ENCODE data around the gene PLXDC2. TPM values are rescaled to one million over a fixed set of nuclear protein-coding genes. Genes with fewer than 3 reads are reported as not detected.

PLXDC2 gene
- polyA plus RNA-seq, 1 experiment: 0.47 TPM

DNA sequence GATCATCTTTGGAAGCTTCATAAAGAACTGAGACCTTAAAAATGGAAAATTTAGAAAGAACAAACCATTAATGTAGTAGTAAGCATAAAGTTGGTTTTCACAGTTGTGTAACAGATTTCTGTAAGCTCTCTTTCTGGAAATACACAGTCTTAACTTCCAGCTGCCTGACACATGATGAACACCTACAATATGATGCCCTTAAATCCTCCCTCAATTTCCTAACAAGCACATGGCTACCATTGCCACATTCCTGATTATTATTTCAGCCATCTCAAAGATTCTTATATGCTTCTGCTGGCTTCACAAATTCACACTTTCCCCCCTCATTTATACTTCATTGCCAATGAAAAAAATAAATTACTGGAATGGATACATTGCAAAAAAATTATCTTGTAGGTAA lies 49.4 kb downstream of the PLXDC2 start:
- CTCF ChIA-PET: no interaction called here
- POLR2A ChIA-PET: no interaction called here
- TF ChIP-seq, protein P1, sequence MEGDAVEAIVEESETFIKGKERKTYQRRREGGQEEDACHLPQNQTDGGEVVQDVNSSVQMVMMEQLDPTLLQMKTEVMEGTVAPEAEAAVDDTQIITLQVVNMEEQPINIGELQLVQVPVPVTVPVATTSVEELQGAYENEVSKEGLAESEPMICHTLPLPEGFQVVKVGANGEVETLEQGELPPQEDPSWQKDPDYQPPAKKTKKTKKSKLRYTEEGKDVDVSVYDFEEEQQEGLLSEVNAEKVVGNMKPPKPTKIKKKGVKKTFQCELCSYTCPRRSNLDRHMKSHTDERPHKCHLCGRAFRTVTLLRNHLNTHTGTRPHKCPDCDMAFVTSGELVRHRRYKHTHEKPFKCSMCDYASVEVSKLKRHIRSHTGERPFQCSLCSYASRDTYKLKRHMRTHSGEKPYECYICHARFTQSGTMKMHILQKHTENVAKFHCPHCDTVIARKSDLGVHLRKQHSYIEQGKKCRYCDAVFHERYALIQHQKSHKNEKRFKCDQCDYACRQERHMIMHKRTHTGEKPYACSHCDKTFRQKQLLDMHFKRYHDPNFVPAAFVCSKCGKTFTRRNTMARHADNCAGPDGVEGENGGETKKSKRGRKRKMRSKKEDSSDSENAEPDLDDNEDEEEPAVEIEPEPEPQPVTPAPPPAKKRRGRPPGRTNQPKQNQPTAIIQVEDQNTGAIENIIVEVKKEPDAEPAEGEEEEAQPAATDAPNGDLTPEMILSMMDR (IDR thresholded peaks at IDR 0.05; ENCODE audit: insufficient read depth, low read depth, low read length): no peak
- Histone ChIP-seq H3K36me3 (ENCODE audit: control insufficient read depth, insufficient read depth, low read length) (no peaks in the 10 kb centered on the region), H3K27me3 (ENCODE audit: control insufficient read depth, insufficient read depth, low read length) (no peaks in the 10 kb centered on the region), H3K4me3 (ENCODE audit: low read depth, low read length) (no peak overlapping the region)
- no peak for DNase-seq (ENCODE audit: low read depth)

DNA sequence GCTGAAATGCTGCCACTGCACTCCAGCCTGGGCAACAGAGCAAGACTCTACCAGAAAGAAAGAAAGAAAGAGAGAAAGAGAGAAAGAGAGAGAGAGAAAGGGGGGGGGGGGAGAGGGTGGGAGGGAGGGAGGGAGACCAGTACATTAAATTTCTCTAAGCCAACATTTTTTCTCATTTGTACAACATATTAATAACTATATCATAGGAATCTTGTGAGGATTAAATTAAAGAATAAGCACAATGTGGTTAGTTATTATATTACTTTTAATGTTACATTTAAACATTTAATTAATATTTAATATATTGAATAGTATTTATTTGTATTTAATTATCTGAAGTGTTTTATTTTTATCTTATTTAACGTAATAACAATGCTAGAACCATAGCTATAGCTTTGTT lies 53.1 kb downstream of the PLXDC2 start:
- TF ChIP-seq, protein P1 (IDR thresholded peaks at IDR 0.05; ENCODE audit: insufficient read depth, low read depth, low read length): no peak
- DNase-seq (ENCODE audit: low read depth): no peak
- Histone ChIP-seq H3K27me3 (ENCODE audit: control insufficient read depth, insufficient read depth, low read length) (no peaks in the 10 kb centered on the region), H3K4me3 (ENCODE audit: low read depth, low read length) (no peak overlapping the region), H3K36me3 (ENCODE audit: control insufficient read depth, insufficient read depth, low read length) (no peaks in the 10 kb centered on the region)
- POLR2A ChIA-PET: interaction anchor here (0.5 kb wide), 1 partner anchor 9 kb away, joined by 5 read pairs; no protein-coding TSS in a partner anchor
- CTCF ChIA-PET: no interaction called here

DNA sequence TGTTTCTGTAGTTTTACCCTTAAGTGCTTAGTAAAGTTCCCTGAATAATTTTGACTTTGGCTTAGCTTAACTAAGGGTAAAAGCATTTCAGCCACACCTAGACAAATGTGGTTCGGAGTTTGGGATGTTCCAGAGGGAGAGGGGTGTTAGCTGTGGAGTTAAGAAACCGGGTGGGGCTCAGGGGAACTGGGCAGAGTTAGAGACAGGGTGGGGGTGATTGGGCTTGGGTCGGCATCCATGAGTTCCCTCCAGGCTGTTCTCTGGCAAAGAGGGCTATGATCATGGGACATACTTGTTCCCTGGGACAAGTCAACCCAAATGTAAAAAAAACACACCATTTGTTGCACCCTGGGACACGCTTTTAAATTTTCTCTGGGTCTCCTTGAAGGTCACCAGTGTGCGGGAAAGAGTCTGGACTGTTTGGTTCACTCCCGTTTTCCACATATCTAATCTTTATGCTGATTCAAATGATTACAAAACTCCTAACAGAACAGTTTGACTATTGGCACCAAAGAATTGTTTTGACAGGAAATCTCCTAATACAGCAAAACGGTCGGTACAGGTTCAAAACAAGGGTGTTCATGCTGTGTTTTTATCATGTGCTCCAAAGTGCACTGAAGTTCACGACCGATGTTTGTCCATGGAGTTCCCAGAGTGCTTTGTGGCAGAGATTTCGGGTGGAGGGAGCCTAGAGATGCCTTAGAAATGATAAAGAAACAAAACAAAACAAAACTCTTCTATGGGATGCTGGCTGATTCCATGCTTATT lies 56.5 kb downstream of the PLXDC2 start:
- CTCF ChIA-PET: no interaction called here
- H3K36me3 ChIP-seq (ENCODE audit: control insufficient read depth, insufficient read depth, low read length): no peaks in the 10 kb centered on the region
- POLR2A ChIA-PET: no interaction called here
- no peak overlapping the region for H3K4me3 ChIP-seq (ENCODE audit: low read depth, low read length)
- no peak for DNase-seq (ENCODE audit: low read depth)
- no peaks in the 10 kb centered on the region for H3K27me3 ChIP-seq (ENCODE audit: control insufficient read depth, insufficient read depth, low read length)
- TF ChIP-seq, protein P1 (IDR thresholded peaks at IDR 0.05; ENCODE audit: insufficient read depth, low read depth, low read length): no peak

DNA sequence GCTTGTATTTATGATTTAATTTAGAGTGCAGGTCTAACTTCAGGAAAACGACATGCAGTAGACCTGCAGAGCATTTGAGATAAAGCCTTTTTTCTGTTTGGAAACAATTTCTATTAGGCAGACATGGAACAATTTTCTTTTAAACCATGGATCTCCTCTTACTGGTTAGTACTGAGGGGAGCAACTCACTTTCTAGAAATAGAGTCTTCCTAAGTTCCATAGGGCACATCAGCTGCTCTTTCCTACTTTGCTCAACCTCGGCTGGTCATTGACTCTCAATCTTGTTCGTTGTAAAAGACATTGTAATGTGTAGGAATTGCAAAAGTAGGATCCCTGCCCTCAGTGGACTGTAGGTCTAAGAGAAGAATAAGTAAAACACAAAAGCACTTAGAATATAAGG lies 58.0 kb downstream of the PLXDC2 start:
- ChIA-PET POLR2A (no interaction called here), CTCF (no interaction called here)

DNA sequence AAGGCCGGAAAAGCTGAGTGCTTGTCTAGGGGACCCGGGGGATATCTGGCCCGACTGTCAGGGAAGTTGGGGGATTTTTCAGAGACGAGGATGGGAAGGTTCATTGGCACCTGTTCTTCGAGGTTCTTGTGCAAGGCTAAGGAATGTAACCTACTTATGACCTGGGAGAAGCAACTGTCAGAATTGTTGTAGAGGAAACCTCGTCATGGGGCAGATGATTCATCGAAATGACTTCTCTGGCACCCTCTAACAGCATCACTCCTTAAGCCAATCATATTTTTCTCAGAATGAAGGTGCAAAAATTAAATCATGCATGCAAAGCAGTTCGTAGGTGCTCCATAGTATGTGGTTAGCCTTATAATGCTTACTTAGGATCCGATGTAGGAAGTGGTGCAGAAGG lies 58.6 kb downstream of the PLXDC2 start:
- H3K4me3 ChIP-seq (ENCODE audit: low read depth, low read length): no peak overlapping the region
- POLR2A ChIA-PET: no interaction called here
- H3K27me3 ChIP-seq (ENCODE audit: control insufficient read depth, insufficient read depth, low read length): no peaks in the 10 kb centered on the region
- CTCF ChIA-PET: no interaction called here
- DNase-seq (ENCODE audit: low read depth): no peak
- no peaks in the 10 kb centered on the region for H3K36me3 ChIP-seq (ENCODE audit: control insufficient read depth, insufficient read depth, low read length)
- TF ChIP-seq, protein P1 (IDR thresholded peaks at IDR 0.05; ENCODE audit: insufficient read depth, low read depth, low read length): no peak

More for the DNA sequence above, 58.0 kb downstream of the PLXDC2 start:
- Histone ChIP-seq H3K27me3 (ENCODE audit: control insufficient read depth, insufficient read depth, low read length) (no peaks in the 10 kb centered on the region), H3K36me3 (ENCODE audit: control insufficient read depth, insufficient read depth, low read length) (no peaks in the 10 kb centered on the region), H3K4me3 (ENCODE audit: low read depth, low read length) (no peak overlapping the region)
- DNase-seq (ENCODE audit: low read depth): no peak
- TF ChIP-seq, protein P1 (IDR thresholded peaks at IDR 0.05; ENCODE audit: insufficient read depth, low read depth, low read length): no peak

Measured in BJ (cell line).